ENCODE measurements around the gene UBXN7. TPM values are rescaled to one million over a fixed set of nuclear protein-coding genes. Genes with fewer than 3 reads are reported as not detected.

The UBXN7 gene
- total RNA-seq, 3 donors from 2014 or later, result 33.7 to 35.2 (median 34.7) TPM

GRCh38 chr3:196298521-196298920 lies 133.7 kb downstream of the UBXN7 start:
- Mint-ChIP-seq H3K27me3 (ENCODE audit: low read depth) (no peaks in the 10 kb centered on the region), H3K4me1 (ENCODE audit: low read depth) (peaks cover 7% of the 10 kb centered on the region), H3K9me3 (no peaks in the 10 kb centered on the region), H3K36me3 (ENCODE audit: insufficient read depth) (peaks cover 8% of the 10 kb centered on the region), H3K4me3 (no peak overlapping the region)
- no peak for ATAC-seq
- no peak for DNase-seq

Other genes with a start within 250 kb of the UBXN7 start
- not detected for gene ZDHHC19, start 221.0 kb downstream of the UBXN7 start, total RNA-seq
- gene SLC51A, start 215.9 kb downstream of the UBXN7 start, total RNA-seq, result not detected
- 10 to 100 TPM; 53.5 to 66.9 (median 56.2) TPM for gene PCYT1A, start 144.7 kb downstream of the UBXN7 start, total RNA-seq
- 1 to 10 TPM; 6.0 to 7.7 (median 6.8) TPM for gene DYNLT2B, start 114.2 kb downstream of the UBXN7 start, total RNA-seq
- not detected for gene TM4SF19, start 94.0 kb downstream of the UBXN7 start, total RNA-seq
- gene RNF168, start 71.3 kb upstream of the UBXN7 start, total RNA-seq, result 10 to 100 TPM; 20.9 to 22.4 (median 21.8) TPM
- gene SMCO1, start 82.9 kb upstream of the UBXN7 start, total RNA-seq, result not detected
- 10 to 100 TPM; 21.5 to 27.1 (median 22.9) TPM for gene WDR53, start 136.1 kb upstream of the UBXN7 start, total RNA-seq
- gene FBXO45, start 136.2 kb upstream of the UBXN7 start, total RNA-seq, result 10 to 100 TPM; 20.3 to 21.4 (median 21.4) TPM
- gene NRROS, start 207.3 kb upstream of the UBXN7 start, total RNA-seq, result 10 to 100 TPM; 16.2 to 18.5 (median 18.5) TPM

Measured in activated T-cell treated with anti-CD3 and anti-CD28 coated beads, Interleukin-2, amount 50 U/mL, for 4 hours (primary cell).